NCI-H2196 treated with DMSO at 0.1 percent for 48 hours (cell line): ENCODE data around the gene KMT2A.
A peak's percentile ranks its signal among the peaks of the same experiment; 100 is the strongest.
"Not testable (repeated sequence)": the region's sequence is repeated elsewhere in the genome, so short reads cannot be mapped to it uniquely, and the experiment has no call there.

Experiments
- DNase-seq: peaks from one replicate; lab custom pipeline; 2025; ENCODE audit not compliant: unreplicated experiment; lab: John Stamatoyannopoulos, UW

KMT2A gene

GRCh38 chr11:118434553-118435289, 1.6 kb upstream of the KMT2A start:
- no peak for DNase-seq

DNA sequence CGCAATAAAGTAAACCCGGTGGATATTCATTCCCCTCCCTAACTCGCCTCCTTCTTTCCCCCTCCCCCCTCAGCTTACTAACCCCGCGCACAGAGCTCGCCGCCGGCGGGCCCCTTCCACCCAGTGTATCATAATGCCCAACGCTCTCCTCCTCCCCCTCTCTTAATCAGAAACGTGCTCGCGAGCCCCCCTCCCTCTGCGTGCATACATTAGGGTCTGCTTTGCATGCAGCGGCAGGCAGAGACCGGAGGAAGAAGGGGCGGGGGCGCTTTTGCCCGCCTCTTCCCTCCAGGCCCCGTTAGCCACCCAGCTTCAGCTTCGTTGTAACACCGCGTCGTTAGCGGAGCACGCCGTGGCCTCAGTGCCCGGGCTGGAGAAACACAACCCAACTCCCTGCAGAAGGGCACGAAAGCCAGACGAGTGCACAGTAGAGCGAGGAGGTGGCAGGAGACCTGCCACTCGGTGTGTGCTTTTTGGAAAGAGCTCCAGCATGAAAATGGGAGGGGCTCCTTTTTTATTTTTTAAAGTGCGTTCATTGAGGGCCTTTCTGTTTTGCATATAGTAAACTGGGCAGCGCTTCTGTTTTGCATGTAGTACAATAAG, 901 bp upstream of the KMT2A start:
- peak; percentile 53 for DNase-seq

- no peak for DNase-seq
Observed at GRCh38 chr11:118436639-118437207, 431 bp downstream of the KMT2A start.

- no peak for DNase-seq
Observed at GRCh38 chr11:118437208-118438125, 1.2 kb downstream of the KMT2A start.

DNA sequence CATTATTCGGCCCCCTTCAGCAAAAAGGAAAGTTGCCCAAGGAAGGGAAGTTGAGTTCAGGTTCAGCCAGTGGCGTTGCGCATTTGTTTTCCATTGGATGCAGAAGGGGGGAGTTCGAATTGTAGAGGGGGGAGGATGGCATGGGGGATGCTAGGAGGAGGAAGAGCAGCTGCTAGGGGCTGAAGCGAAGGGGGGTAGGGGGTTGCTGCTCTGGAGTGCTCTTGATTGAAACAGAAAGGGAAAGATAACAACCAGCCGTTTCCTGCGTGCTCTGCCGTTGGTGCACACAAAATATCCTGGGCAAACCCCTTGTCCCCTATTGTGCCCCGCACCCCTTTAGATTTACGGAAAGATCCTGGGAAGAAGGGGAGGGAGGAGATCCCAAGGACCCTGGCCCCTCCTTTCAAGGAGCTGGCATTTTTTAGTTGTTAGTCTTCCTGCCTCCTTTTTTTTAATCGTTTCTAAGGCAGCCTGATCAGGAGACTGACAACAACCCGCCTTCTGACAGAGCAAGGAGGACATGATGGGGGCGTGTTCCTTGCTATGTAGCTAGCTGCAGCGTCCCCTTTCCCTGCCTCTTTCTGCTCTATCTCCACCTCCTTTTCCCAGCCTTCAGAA, 2.1 kb downstream of the KMT2A start:
- DNase-seq, result no peak

DNA sequence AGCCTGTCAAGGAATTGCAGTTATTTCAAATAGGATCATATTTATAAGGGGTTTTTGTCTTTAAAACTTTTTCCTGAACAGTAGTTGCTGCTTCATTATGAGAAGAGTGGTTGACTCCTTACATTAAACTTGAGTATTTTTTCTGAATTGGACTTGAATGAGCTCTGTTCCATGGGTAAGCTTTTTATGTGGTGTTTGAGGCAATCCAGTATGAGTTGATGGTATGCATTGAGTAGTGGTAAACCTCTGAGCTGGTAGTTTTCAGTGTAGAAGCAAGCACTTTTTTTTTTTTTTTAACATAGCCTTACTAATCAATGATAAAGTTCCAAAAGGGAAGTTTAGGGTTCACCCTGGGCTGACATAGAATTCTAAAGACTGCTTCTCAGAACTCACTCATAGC, 3.4 kb downstream of the KMT2A start:
- no peak for DNase-seq

DNA sequence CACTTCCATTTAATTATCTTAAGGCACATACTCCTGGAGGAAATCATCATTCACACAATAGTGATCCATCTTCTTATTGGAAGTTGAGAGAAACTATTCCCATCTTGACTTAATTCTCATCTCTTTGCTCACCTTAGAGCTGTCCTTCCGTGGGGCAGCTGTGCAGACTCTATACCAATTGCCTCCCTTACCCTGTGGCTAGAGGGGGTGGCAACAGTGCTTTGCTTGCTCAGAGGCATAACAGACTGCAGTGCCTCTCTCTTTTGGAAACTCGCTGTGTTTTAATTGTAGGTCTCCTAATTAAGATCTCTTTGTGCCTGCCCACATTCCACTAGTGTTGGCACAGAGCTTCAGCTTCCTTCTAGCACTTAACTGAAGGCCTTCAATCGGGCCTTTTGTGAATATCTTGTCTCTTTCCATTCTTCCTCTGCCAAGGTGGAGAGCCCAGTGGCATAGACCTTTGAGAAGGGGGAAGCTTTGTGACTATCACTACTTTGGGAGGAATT, 5.5 kb downstream of the KMT2A start:
- DNase-seq, result no peak

DNA sequence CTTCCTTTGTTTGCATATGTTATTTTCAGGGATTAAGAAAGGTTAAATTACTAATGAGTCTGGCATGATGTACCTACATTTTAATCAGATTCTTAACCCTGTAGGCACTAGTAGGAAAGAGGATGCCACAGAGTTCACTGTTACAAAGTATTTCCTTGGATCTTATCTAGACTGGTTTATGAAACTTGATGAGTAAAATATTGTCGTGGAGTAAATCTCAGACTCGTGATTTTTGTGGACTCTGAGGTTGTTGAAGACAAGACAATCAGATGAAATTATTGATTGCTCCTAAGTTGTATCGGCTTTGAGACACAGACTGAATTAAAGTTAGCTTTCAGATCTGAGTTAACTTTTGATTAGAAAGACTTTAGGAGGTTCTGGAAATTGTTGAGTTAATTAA, 6.0 kb downstream of the KMT2A start:
- DNase-seq, result no peak

- no peak for DNase-seq
Observed at GRCh38 chr11:118442908-118443589, 6.8 kb downstream of the KMT2A start.

- no peak for DNase-seq
Observed at GRCh38 chr11:118443590-118444218, 7.4 kb downstream of the KMT2A start.

- DNase-seq, result no peak
Observed at GRCh38 chr11:118447423-118447822, 11.1 kb downstream of the KMT2A start.

GRCh38 chr11:118448294-118448693, 12.0 kb downstream of the KMT2A start:
- DNase-seq, result no peak

GRCh38 chr11:118449316-118449918, 13.1 kb downstream of the KMT2A start:
- DNase-seq, result no peak

GRCh38 chr11:118450451-118450850, 14.2 kb downstream of the KMT2A start:
- DNase-seq, result no peak

- DNase-seq, result no peak
Observed at GRCh38 chr11:118462178-118462577, 25.9 kb downstream of the KMT2A start.

GRCh38 chr11:118468968-118469367, 32.7 kb downstream of the KMT2A start:
- DNase-seq, result not testable (repeated sequence)

DNA sequence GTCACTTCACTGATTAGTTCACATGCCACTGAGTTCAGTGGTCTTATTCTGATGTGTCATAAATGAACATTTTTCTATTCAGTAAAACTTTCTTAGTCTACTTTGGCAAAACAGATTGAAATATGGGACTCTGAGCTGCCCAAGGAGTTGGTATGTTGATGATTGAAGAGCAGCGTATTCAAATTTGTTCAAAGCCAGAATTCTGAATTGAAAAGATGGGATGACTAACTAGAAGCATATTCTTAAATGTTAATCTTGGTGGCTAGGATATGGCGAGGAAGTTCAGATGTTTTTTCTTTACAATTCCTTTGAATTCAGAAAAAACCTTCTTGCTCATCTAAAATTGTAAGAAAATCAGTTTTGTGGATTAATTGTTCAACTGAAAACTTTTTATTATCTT, 34.7 kb downstream of the KMT2A start:
- DNase-seq, result no peak

- no peak for DNase-seq
Observed at GRCh38 chr11:118473537-118473936, 37.2 kb downstream of the KMT2A start.

- no peak for DNase-seq
Observed at GRCh38 chr11:118476676-118477075, 40.4 kb downstream of the KMT2A start.
